Duodenal mucosa (tissue), 2 donors: ENCODE measurements around the gene WASHC4.
"Not testable (repeated sequence)": the region's sequence is repeated elsewhere in the genome, so short reads cannot be mapped to it uniquely, and the experiment has no call there.

Experiments
- H3K27ac ChIP-seq: one replicate; pipeline ENCODE4 v1.7.0; 2013; ENCODE audit warnings: low read depth, low read length
- H3K27me3 ChIP-seq, 2 donors: one replicate each; pipeline ENCODE4 v1.7.0; 2013; ENCODE audit warnings: low read length in 2 of 2, control low read depth in 1 of 2; ENCODE audit not compliant: insufficient read depth in 2 of 2, control insufficient read depth in 1 of 2
- H3K36me3 ChIP-seq, 2 donors: one replicate each; pipeline ENCODE4 v1.7.0; 2013; ENCODE audit warnings: low read length in 2 of 2, control low read depth in 1 of 2; ENCODE audit not compliant: insufficient read depth in 2 of 2, control insufficient read depth in 1 of 2
- H3K4me1 ChIP-seq, 2 donors: one replicate each; pipeline ENCODE4 v1.7.0; 2013; ENCODE audit warnings: low read length in 2 of 2, control low read depth in 1 of 2; ENCODE audit not compliant: insufficient read depth in 2 of 2, control insufficient read depth in 1 of 2
- H3K4me3 ChIP-seq, 2 donors: one replicate each; pipeline ENCODE4 v1.7.0; 2013; ENCODE audit warnings: low read length in 2 of 2, low read depth in 1 of 2
- H3K9ac ChIP-seq, 2 donors: one replicate each; pipeline ENCODE4 v1.7.0; 2013; ENCODE audit warnings: low read length in 2 of 2, low read depth in 1 of 2
- H3K9me3 ChIP-seq, 2 donors: one replicate each; pipeline ENCODE4 v1.7.0; 2013; ENCODE audit warnings: low read length in 2 of 2, control low read depth in 1 of 2; ENCODE audit not compliant: control insufficient read depth in 1 of 2

WASHC4 gene

GRCh38 chr12:105092336-105092735, 15.2 kb upstream of the WASHC4 start:
- no peak overlapping the region for H3K27ac ChIP-seq
- peaks cover 6% of the 10 kb centered on the region in 2 donors for H3K9me3 ChIP-seq
- H3K27me3 ChIP-seq = no peaks in the 10 kb centered on the region
- no peaks in the 10 kb centered on the region for H3K4me1 ChIP-seq
- H3K9ac ChIP-seq = no peak overlapping the region
- peak overlapping the region in 1 of 2 donors; percentile 34 for H3K4me3 ChIP-seq
- H3K36me3 ChIP-seq = no peaks in the 10 kb centered on the region

- not testable (repeated sequence) for H3K9me3 ChIP-seq, H3K36me3 ChIP-seq, H3K4me3 ChIP-seq, H3K4me1 ChIP-seq, H3K27ac ChIP-seq, H3K27me3 ChIP-seq, H3K9ac ChIP-seq
Measured at GRCh38 chr12:105095338-105095737, 12.2 kb upstream of the WASHC4 start.

GRCh38 chr12:105099356-105099755, 8.2 kb upstream of the WASHC4 start:
- H3K27me3 ChIP-seq = no peaks in the 10 kb centered on the region
- H3K4me3 ChIP-seq = no peak overlapping the region
- no peak overlapping the region for H3K9ac ChIP-seq
- H3K4me1 ChIP-seq = no peaks in the 10 kb centered on the region
- H3K9me3 ChIP-seq = peaks cover 6% of the 10 kb centered on the region in 2 donors
- no peaks in the 10 kb centered on the region for H3K36me3 ChIP-seq
- no peak overlapping the region for H3K27ac ChIP-seq

GRCh38 chr12:105100207-105100985, 7.1 kb upstream of the WASHC4 start:
- H3K27ac ChIP-seq = no peak overlapping the region
- no peaks in the 10 kb centered on the region for H3K36me3 ChIP-seq
- no peaks in the 10 kb centered on the region for H3K4me1 ChIP-seq
- H3K9me3 ChIP-seq = peaks cover 1 to 6% of the 10 kb centered on the region in 2 donors
- no peaks in the 10 kb centered on the region for H3K27me3 ChIP-seq
- H3K4me3 ChIP-seq = no peak overlapping the region
- H3K9ac ChIP-seq = no peak overlapping the region

- Histone ChIP-seq H3K27ac (no peak overlapping the region), H3K9ac (no peak overlapping the region), H3K4me3 (no peak overlapping the region), H3K27me3 (no peaks in the 10 kb centered on the region), H3K4me1 (no peaks in the 10 kb centered on the region), H3K9me3 (peaks cover 0 to 3% of the 10 kb centered on the region in 2 donors), H3K36me3 (no peaks in the 10 kb centered on the region)
Measured at GRCh38 chr12:105100998-105101397, 6.5 kb upstream of the WASHC4 start.

- H3K36me3 ChIP-seq = no peaks in the 10 kb centered on the region
- no peak overlapping the region for H3K9ac ChIP-seq
- H3K27me3 ChIP-seq = no peaks in the 10 kb centered on the region
- H3K27ac ChIP-seq = no peak overlapping the region
- H3K4me1 ChIP-seq = no peaks in the 10 kb centered on the region
- no peak overlapping the region for H3K4me3 ChIP-seq
- peaks cover 0 to 3% of the 10 kb centered on the region in 2 donors for H3K9me3 ChIP-seq
Measured at GRCh38 chr12:105102673-105103072, 4.9 kb upstream of the WASHC4 start.

GRCh38 chr12:105104762-105105161, 2.8 kb upstream of the WASHC4 start:
- Histone ChIP-seq H3K27me3 (no peaks in the 10 kb centered on the region), H3K9ac (no peak overlapping the region), H3K9me3 (peaks cover 0 to 3% of the 10 kb centered on the region in 2 donors), H3K4me1 (peaks cover 8% of the 10 kb centered on the region in 2 donors), H3K36me3 (no peaks in the 10 kb centered on the region), H3K4me3 (no peak overlapping the region), H3K27ac (no peak overlapping the region)

- Histone ChIP-seq H3K36me3 (peaks cover 0 to under 1% of the 10 kb centered on the region in 2 donors), H3K27me3 (no peaks in the 10 kb centered on the region), H3K4me1 (peaks cover 16 to 23% of the 10 kb centered on the region in 2 donors), H3K9me3 (peaks cover 0 to 3% of the 10 kb centered on the region in 2 donors), H3K9ac (peak overlapping the region; percentile 86 to 97), H3K27ac (no peak overlapping the region), H3K4me3 (peak overlapping the region; percentile 94 to 96)
Measured at GRCh38 chr12:105106621-105107020, 910 bp upstream of the WASHC4 start.

GRCh38 chr12:105107171-105107493, 399 bp upstream of the WASHC4 start:
- Histone ChIP-seq H3K36me3 (peaks cover 4 to 6% of the 10 kb centered on the region in 2 donors), H3K4me1 (peaks cover 16 to 23% of the 10 kb centered on the region in 2 donors), H3K27ac (peak overlapping the region; percentile 58), H3K4me3 (peak overlapping the region; percentile 94 to 96), H3K9me3 (peaks cover 0 to 3% of the 10 kb centered on the region in 2 donors), H3K27me3 (no peaks in the 10 kb centered on the region), H3K9ac (peak overlapping the region; percentile 86 to 97)

- no peaks in the 10 kb centered on the region for H3K27me3 ChIP-seq
- H3K4me1 ChIP-seq = peaks cover 16 to 23% of the 10 kb centered on the region in 2 donors
- peak overlapping the region; percentile 13 to 19 for H3K9ac ChIP-seq
- peaks cover 0 to 3% of the 10 kb centered on the region in 2 donors for H3K9me3 ChIP-seq
- peak overlapping the region; percentile 55 to 96 for H3K4me3 ChIP-seq
- H3K27ac ChIP-seq = no peak overlapping the region
- H3K36me3 ChIP-seq = peaks cover 6 to 10% of the 10 kb centered on the region in 2 donors
Measured at GRCh38 chr12:105109465-105110212, 2.1 kb downstream of the WASHC4 start.
